SK-N-SH treated with all-trans-retinoic acid at 6 μM for 48 hours (cell line): ENCODE measurements around the gene ZMIZ1.

Experiments
- ARNTL ChIP-seq: fragments of 450-650 bp; formaldehyde crosslinking; IDR thresholded peaks from 2 replicates; pipeline ENCODE4 v1.5.0; 2020; ENCODE audit warnings: low read depth, mild to moderate bottlenecking, moderate library complexity, borderline replicate concordance
- PATZ1 ChIP-seq: fragments of 250-450 bp; sonication (Bioruptor Pico); IDR thresholded peaks from 2 replicates; pipeline ENCODE4 v1.8.0; 2020; ENCODE audit warnings: mild to moderate bottlenecking, moderate library complexity, borderline replicate concordance
- ZFP30 ChIP-seq: fragments of 450-650 bp; formaldehyde crosslinking; IDR thresholded peaks from 2 replicates; pipeline ENCODE4 v1.5.0; 2022; ENCODE audit warnings: mild to moderate bottlenecking, moderate library complexity
- ZNF70 ChIP-seq: fragments of 450-650 bp; formaldehyde crosslinking; IDR thresholded peaks from 2 replicates; pipeline ENCODE4 v1.5.0; 2020; ENCODE audit warnings: mild to moderate bottlenecking, moderate library complexity

DNA sequence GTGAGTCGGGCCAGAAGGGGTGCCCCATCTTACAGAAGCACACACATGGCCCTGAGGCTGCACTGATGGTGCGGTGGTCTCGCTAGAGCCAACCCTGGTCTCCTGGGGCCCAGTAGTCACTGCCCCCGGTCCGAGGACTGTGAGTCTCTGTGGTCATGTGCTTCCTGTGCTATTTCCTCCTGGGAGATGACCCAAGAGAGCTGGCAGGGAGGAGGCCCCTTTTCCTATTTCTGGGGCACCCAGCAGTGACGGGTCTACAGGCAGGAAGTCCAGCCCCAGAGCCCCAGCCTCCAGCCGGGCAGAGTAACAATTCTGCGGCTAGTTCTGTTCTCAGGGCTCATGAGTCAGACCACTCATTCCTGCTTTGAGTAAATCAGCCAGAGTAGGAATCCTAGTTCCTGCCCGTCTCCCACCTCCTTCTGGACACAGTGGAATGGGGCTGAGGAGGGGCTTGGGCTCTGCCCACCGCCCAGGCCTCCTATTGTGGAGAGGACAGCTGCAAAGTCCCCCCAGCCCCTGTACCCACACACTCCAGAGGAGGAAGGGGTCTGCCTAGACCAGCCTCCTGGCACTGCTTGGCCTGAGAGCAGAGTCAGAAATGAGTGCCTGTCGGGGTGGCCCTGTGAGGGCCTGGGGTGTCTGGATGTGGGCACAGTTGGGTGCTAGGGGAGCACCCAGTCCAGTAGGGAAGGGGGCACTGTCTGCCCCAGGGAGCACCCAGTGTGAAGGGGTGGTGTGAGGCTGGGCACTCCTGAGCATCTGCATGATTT lies 198.0 kb downstream of the ZMIZ1 start:
- no peak for TF ChIP-seq PATZ1 (CRISPR knock-in tag)
- TF ChIP-seq ZNF70 (CRISPR knock-in tag), result no peak
- no peak for TF ChIP-seq ARNTL (CRISPR knock-in tag)
- no peak for TF ChIP-seq ZFP30 (CRISPR knock-in tag)
